DMS53 treated with DMSO at 0.1 percent for 48 hours (cell line): ENCODE measurements around the gene NCOA6.
"Not testable (repeated sequence)": the region's sequence is repeated elsewhere in the genome, so short reads cannot be mapped to it uniquely, and the experiment has no call there.

ENCODE experiments used
- DNase-seq: peaks from one replicate; lab custom pipeline; 2025; ENCODE audit not compliant: unreplicated experiment; lab: John Stamatoyannopoulos, UW

The NCOA6 gene

DNA sequence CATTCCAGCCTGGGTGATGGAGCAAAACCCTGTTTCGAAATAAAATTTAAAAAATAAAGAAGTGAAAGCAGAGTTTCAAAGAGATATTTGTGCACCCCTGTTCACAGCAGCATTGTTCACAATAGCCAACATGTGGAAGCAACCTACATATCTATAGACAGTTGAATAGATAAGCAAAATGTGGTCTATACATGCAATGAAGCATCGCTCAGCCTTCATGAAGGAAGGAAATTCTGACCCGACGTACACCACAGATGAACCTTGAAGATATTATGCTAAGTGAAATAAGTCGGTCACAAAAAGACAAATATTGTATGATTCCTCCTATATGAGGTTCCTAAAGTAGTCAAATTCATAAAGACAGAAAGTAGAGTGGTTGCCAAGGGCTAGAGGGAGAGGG lies 6.5 kb upstream of the NCOA6 start:
- no peak for DNase-seq

DNA sequence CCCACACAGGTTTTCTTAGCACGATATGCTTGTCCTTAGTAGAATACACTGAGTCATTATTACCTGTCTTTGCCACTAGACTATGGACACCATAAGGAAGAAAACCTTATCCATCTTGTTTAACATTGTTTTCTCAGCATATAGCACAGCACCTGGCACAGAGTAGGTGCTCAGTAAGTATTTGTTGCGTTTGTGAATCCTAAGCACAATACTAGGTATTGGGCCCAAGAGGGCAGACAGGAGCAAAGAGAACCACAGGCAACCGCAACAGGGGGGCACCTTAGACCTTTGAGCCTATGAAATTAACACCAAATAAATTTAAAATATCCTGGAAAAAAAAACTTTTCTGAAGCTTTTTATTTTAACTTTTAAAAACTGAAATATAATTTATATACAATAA lies 3.7 kb upstream of the NCOA6 start:
- no peak for DNase-seq

DNA sequence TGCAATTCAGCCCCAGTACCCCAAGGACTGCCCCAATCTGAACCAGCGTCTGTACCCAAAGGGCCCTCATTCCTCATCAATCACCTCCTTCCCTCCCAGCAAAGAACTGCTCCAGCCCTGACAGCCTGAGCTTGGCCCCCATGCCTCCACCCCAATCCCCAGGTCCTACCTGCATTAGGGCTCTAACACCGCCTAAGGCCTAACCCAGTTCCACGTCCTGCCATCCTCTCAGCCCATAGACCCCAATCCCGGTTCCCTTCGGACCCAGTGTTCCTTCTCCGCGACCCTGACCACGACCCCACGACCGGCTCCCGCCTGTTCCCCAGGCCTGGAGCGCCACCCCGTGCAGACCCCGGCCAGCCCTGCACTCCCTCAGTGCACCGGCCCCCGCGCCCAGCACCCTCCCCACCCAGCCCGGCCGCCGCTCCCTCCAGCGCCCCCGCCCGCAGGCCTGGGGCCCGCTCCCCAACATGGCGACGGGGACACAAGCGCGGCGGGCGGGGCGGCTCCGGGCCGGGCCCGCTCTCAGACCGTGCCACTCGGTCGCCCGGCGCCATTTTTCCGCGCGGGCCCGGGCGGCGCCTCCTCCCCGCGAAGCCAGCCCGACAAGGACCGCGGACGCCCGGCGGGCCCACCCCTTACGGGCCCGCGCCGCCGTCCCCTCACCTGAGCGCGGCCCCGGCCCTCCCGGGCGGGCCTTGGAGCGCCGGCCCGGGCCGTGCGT lies 483 bp downstream of the NCOA6 start:
- no peak for DNase-seq

DNA sequence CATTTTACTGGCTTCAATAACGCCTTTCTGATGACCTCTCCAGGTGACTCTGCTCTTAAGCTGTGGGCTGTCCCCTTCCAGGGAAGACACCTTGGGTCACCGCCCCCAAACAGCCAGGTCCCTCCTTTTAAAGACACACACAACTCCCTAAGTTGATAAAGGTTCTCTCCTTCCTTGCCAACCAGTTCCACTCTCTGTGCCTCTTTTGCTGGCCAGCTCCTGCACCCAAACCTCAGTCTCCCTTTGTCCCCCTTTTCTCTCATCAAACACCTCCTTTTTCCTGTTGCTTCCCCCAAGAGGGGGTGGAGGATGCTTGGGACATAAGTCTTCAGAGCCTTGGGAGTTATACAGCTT lies 1.0 kb downstream of the NCOA6 start:
- DNase-seq, result peak; percentile 63

DNA sequence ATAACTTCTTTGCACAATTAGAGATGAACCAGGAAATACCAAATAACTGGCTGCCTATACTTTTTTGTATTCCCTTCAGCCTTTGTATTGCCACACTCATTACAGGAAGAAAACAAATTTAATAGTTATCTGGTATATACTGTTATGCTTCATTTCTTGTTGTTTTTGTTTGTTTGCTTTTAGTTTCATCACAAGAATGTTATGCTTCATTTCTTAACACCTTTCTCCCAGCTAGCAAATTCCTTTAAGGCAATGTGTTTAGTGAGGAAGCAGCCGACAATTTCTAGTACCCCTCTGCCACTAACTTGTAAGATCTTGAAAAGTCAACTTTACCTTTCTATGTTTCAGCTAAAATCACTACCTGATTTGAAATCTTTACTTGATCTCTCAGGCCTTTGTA lies 1.4 kb downstream of the NCOA6 start:
- DNase-seq, result no peak

DNA sequence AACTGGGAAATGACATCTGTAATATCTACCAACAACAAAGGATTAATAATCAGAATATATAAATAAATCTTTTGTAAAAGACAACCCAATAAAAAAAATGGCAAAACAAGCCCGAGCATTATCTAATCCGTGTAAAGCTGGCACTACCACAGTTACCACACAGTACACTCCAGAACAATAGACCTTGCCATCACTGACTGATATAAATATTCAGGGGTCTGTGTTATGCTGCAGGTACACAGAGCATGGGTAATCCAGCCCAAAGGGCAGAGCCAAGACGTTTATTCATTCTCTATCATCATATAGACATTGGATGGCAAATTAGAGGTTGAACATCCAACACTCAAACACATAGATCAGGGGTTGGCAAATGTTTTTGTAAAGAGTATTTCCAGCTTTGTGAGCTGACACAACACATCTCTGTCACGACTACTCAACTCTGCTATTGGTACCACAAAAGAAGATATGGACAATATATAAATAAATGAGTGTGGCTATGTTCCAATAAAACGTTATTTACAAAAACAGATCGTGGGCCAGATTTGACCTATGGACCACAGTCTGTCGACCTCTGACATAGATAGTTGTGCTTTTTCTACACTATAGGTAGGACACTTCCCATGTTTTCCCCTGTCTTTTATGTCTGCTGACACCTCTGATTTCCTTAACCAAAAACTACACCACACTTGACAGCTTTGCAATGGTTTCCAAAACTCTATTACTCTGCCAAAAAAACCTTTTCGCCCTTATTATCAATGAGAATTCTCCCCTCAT lies 4.5 kb downstream of the NCOA6 start:
- no peak for DNase-seq

DNA sequence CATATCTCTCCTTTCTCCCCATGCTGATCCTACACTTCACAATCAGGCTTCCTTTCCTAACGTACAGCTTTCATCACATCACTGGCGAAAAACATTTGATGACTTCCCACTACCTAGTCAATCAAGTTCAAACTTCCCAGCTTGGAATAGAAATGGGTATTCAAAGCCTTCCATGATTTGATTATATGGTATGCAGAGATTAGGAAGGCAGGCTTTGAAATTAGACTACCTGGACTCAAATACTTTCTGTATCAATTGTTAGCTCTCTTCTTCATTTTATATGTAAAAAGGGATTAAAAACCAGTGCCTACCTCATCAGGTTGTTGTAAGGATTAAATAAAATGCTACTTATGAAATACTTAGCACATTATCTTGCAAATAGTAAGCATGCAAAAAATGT lies 7.7 kb downstream of the NCOA6 start:
- DNase-seq, result no peak

DNA sequence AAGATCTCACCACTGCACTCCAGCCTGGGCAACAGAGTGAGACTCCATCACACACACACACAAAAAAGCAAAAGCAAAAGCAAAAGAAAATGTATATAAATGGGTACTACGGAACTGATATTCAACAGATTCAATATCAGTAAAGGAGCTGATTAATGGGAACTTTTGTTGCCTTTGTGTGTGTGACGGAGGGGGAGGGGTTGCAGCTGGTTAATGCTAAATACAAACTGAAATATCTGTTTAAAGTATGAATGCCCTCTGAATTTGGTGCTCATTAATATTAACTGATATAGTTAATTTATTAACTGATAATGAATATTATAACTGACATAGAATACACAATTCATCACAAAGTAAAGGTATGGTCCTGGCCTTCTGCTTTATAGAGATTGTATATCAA lies 8.4 kb downstream of the NCOA6 start:
- DNase-seq, result no peak

DNA sequence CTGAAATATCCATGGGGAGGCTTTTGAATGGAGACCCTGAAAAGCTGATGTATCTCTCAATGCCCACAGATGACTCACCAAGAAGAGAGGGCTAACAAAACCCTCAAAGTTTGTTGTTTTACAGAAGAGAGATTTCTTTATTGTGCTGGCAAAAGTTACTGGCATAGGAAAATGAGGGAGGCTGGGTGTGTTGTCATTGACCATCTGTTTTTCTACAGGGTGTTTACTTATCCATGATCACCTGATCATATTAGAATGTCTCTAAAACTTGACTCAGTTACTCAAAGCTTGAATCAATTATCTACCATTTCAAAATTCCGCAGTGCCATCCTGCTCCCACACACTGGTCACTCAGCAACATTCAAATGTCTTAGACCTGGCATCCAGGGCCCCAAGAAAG lies 9.8 kb downstream of the NCOA6 start:
- no peak for DNase-seq

DNA sequence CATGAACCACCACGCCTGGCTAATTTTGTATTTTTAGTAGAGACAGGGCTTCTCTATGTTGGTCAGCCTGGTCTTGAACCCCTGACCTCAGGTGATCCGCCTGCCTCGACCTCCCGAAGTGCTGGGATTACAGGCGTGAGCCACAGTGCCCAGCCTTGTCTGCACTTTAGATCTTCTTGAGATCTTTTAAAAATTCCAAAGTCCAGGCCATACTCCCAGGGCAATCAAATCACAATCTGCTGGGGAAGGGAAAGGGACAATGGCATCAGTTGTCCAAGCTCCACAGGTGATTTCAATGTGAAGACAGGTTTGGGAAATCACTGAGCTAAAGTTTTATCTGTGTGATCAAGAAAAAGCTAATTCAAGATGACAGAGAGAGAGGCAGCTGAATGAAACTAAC lies 16.9 kb downstream of the NCOA6 start:
- DNase-seq, result no peak

DNA sequence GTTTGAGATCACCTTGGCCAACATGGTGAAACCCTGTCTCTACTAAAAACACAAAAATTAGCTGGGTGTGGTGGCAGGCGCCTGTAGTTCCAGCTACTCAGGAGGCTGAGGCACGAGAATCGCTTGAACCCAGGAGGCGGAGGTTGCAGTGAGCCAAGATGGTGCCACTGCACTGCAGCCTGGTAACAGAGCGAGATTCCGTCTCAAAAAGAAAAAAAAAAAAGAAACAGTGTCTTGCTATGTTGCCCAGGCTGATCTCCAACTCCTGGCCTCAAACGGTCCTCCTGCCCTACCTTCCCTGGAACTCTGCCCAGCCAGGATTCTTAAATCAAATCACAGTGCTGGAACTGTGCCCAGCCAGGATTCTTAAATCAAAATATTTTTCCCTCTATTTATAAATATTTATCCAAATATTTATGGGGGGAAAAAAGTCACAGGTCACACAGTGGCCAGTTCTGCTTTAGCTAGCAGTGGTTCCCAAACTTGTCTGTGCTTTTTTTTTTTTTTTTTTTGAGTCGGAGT lies 17.4 kb downstream of the NCOA6 start:
- DNase-seq, result not testable (repeated sequence)

DNA sequence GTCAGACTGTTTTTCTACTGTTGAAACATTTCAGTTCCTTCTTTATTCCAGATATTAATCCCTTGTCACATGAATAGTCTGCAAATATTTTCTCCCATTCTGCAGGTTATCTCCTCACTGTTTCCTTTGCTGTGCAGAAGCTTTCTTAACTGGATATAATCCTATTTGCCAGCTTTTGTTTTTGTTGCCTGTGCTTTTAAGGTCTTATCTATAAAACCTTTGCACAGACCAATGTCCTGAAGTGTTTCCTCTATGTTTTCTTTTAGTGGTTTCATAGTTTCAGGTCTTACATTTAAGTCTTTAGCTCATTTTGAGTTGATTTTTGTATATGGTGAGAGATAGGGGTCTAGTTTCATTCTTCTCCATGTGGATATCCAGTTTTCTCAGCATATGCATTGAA lies 19.2 kb downstream of the NCOA6 start:
- no peak for DNase-seq

DNA sequence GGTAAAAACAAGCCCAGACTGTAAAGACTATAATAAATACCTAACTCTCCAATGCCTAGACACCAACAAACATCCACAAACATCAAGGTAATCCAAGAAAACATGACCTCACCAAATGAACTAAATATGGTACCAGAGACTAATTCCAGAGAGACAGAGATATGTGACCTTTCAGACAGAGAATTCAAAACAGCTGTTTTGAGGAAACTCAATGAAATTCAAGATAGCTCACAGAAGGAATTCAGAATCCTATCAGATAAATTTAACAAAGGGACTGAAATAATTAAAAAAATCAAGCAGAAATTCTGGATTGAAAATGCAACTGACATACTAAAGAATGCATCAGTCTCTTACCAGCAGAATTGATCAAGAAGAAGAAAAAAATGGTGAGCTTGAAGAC lies 26.6 kb downstream of the NCOA6 start:
- DNase-seq, result no peak

DNA sequence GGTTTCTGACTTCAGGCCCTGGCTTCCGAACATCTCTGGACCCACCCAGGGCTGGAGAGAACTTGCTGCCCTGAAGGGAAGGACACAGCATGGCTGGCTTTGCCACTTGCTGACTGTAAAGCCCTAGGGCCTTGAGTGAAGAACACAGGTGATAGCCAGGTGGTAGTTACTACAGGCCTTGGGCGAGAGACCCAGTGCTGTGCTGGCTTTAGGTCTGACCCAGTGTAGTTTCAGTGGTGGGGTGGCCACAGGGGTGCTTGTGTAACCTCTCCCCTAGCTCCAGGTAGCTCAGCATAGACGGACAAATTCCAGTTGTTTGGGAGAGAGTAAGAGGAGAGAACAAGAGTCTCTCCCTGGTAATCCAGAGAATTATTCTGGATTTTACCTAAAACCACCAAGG lies 27.1 kb downstream of the NCOA6 start:
- no peak for DNase-seq

DNA sequence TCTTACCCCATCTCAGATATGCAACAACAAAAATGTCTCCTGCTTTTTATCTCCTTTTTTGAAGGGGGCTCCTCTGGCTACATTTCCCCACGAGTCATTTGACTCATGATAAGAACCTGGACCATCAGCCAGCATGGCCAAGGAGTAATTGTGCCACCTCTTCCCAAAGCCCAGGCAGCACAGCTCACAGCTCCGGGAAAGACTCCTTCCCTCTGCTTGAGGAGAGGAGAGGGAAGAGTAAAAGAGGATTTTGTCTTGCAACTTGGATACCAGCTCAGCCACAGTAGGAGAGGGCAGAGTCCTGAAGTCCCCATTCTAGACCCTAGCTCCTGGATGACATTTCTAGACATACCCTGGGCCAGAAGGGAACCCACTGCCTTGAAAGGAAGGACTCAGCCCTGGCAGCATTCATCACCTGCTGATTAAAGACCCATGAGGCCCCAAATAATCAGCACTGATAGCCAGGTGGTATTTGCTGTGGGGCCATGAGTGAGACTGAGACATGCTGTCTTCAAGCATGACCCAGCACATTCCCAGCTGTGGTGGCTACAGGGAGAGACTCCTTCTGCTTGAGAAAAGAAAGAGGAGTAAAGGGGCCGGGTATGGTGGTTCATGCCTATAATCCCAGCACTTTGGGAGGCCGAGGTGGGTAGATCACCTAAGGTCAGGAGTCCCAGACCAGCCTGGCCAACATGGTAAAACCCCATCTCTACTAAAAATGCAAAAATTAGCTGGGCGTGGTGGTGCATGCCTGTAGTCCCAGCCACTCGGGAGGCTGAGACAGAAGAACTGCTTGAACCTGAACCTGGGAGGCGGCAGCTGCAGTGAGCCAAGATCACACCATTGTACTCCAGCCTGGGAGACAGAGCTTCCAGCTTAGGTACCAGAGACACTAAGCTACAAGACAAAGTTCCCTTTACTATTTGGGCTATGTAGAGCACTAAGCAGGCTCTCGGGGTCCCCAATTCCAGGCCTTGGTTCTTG lies 28.1 kb downstream of the NCOA6 start:
- DNase-seq, result no peak

DNA sequence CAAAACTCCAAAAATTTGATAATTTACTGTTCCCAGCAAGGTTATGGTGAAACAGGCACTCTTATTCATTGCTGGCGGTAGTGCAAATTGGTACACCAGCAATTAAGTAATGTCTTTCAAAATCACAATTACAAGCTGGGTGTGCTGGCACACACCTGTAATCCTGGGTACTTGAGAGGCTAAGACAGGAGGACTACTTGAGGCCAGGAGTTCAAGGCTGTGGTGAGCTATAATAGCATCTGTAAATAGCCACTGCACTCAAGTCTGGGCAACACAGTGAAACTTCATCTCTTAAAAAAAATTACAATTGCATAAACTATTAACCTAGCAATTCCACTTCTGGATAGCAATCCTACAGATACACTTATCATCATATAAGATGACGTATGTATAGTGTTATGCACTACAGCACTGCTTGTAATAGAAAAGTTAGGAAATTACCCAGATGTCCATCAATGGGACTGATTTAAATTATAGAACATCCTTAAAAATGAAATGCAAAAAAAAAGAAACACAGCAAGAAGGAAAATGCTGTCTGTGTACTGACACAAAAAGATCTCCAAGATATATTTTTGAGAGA lies 31.4 kb downstream of the NCOA6 start:
- no peak for DNase-seq

DNA sequence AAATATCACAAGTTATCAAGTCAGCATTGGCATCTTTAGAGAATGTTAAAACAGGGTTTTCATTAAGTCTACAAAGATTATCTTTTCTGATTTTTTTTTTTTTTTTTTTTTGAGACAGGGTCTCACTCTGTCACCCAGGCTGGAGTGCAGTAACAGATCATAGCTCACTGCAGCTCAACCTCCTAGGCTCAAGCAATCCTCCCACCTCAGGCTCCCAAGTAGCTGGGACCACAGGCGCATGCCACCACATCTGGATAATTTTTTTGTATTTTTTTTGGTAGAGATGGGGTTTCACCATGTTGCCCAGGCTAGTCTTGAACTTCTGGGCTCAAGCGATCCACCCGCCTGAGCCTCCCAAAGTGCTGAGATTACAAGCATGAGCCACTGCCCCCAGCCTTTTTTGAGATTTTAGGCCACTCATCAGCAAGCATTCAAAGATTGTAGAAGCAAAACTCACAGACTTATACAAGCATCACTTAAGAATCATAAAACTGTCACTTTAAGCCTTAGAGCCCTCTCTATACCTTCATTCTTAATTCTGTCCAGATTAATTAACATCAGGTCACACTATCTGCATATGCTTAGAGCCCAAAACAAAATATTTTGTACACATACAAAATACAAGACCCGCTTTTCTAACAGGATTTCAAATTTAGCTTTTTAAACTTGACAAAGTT lies 32.6 kb downstream of the NCOA6 start:
- DNase-seq, result no peak

DNA sequence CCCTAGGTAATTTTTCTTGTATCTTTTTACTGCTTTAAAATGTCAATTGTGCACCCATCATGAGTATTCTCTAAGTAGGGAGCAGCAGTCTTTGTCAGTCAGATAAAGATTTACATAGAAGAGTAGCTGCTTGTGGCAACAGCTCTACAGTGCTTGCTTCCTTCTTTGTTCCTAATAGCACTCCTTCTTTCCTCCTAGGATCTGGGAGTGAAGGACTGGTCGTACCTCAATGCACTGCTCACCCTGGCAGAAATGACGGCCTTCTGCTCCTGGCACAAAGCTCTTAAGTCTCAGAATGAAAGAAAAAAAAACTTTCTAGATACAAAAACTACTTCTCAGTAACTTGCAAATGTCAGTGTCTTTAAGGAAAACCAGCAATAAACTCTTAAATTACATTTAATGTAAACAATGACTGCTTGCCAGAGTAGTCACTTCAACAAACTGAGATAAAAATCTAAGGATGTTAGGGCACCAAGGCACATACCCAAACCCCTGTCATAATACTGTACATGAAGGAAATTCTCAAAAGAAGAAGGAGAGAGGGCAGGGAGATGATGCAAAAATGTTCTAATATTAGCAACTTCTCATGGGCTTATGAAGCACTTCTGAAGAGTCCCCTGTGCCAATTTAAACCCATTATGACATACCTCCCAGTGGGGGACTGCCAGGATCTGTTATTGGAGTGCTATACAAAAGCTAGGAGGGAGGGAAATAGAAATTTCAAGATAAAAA lies 34.0 kb downstream of the NCOA6 start:
- no peak for DNase-seq

DNA sequence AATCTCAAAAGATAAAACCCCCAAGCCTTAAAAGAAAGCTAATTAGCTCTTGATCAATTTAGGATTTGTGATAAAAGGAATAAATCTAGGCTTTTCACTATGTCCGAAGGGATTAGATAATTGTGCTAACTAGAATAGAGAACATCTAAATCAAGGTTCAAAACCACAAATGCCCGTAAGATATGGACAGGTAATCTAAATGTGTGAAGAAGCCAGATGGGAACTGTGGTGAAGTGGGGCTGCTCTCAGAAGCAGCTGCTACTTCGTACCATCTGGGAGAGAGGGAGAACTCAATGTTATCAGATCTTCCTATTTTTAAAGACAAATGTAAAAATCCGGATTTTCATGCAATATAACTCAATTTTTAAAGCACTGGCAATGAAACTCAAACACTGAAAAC lies 44.2 kb downstream of the NCOA6 start:
- DNase-seq, result no peak

DNA sequence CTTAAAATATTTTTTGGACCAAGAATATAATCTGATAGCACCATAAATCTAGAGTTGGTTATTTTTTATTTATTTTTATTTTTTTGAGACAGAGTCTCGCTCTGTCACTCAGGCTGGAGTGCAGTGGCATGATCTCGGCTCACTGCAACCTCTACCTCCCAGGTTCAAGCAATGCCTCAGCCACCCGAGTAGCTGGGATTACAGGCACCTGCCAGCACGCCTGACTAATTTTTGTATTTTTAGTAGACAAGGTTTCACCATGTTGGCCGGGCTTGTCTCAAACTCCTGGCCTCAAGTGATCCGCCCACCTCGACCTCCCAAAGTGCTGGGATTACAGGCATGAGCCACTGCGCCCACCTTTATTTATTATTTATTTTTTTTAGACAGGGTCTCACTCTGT lies 45.2 kb downstream of the NCOA6 start:
- not testable (repeated sequence) for DNase-seq
